GM10248 (cell line): ENCODE measurements around the gene PGBD1.

Experiments used
- CTCF ChIA-PET: fragments of 300-600 bp; sonication (Branson Sonifier 250); formaldehyde crosslinking; extraction: SDS; loops from one replicate; lab custom pipeline; 2021; ENCODE audit warnings: antibody characterized with exemption; lab: Yijun Ruan, JAX
- POLR2A ChIA-PET: fragments of 350-650 bp; sonication (Branson Sonifier 250); formaldehyde crosslinking; extraction: SDS; loops from one replicate; lab custom pipeline; 2020; ENCODE audit warnings: antibody characterized with exemption; lab: Yijun Ruan, JAX
- DNase-seq: peaks from one replicate; pipeline ENCODE4 v3.0.0; 2012; ENCODE audit errors: extremely low spot score
- TF ChIP-seq, protein P1 (sequence below): IDR thresholded peaks from 2 replicates; pipeline ENCODE4 v1.5.1; 2012; ENCODE audit warnings: mild to moderate bottlenecking, low read depth; ENCODE audit errors: extremely low read depth, missing control alignments, control extremely low read depth

PGBD1 gene

DNA sequence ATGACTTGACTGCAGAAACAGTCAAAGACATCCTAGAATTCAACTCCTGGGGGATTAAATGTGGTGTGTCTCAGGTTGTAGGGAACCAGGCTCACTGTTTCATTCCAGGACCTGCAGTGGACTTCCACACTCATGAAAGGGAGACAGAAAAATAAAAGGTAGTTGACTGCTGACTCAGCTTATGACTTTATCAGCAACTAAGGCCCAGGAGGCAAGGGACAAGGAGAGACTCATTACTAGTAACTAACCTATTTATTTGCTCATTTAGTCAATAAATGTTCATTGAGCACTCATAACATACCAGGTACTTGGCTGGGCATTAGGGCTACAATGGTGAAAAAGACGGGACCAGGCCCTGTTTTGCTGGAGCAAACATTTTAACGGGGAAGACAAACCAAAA lies 51.7 kb downstream of the PGBD1 start:
- TF ChIP-seq, protein P1, sequence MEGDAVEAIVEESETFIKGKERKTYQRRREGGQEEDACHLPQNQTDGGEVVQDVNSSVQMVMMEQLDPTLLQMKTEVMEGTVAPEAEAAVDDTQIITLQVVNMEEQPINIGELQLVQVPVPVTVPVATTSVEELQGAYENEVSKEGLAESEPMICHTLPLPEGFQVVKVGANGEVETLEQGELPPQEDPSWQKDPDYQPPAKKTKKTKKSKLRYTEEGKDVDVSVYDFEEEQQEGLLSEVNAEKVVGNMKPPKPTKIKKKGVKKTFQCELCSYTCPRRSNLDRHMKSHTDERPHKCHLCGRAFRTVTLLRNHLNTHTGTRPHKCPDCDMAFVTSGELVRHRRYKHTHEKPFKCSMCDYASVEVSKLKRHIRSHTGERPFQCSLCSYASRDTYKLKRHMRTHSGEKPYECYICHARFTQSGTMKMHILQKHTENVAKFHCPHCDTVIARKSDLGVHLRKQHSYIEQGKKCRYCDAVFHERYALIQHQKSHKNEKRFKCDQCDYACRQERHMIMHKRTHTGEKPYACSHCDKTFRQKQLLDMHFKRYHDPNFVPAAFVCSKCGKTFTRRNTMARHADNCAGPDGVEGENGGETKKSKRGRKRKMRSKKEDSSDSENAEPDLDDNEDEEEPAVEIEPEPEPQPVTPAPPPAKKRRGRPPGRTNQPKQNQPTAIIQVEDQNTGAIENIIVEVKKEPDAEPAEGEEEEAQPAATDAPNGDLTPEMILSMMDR: no peak
- no peak for DNase-seq
- POLR2A ChIA-PET: no interaction called here
- CTCF ChIA-PET: no interaction called here

DNA sequence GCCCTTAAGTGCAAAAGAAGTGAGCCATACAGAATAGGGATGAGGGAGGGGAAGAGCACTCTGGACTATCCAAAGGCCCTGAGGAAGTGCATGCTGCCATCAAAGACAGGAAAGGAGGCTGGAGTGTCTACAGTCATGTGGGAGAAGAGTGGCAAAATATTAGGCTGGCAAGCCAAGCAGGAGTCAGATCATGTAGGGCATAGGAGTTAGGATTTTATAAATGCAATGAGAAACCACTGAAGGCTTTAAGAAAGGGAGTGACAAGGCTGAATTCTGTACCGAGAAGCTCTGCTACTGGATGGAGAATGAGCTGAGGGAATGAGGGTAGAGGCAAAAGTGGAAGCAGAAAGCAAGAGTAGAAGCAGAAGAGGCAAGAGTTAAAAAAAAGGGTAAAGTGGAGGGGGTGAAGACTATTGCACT lies 52.2 kb downstream of the PGBD1 start:
- POLR2A ChIA-PET: no interaction called here
- DNase-seq: no peak
- TF ChIP-seq, protein P1: no peak
- CTCF ChIA-PET: interaction anchor here (6.0 kb wide), 1 partner anchor 22 kb away, joined by 46 read pairs; no protein-coding TSS in a partner anchor

- ChIA-PET CTCF (interaction anchor here (1.2 to 6.0 kb wide), 2 partner anchors 22 to 33 kb away, joined by 3 to 46 read pairs; no protein-coding TSS in a partner anchor), POLR2A (interaction anchor here (1.0 kb wide), 1 partner anchor 442 kb away, joined by 4 read pairs; a partner anchor contains a TSS)
- TF ChIP-seq, protein P1: no peak
- DNase-seq: no peak
These were observed 53.1 kb downstream of the PGBD1 start for GRCh38 chr6:28334286-28335039.

- ChIA-PET POLR2A (interaction anchor here (0.6 to 1.4 kb wide), 9 partner anchors 23 to 1315 kb away, joined by 3 to 4 read pairs (median 3); partner anchors contain the start of genes PGBD1 and ZSCAN26), CTCF (interaction anchor here (1.2 to 6.0 kb wide), 4 partner anchors 17 to 48 kb away, joined by 3 to 46 read pairs (median 4); no protein-coding TSS in a partner anchor)
- TF ChIP-seq, protein P1: no peak
- DNase-seq: no peak
These were observed 53.7 kb downstream of the PGBD1 start for GRCh38 chr6:28335040-28335563.

DNA sequence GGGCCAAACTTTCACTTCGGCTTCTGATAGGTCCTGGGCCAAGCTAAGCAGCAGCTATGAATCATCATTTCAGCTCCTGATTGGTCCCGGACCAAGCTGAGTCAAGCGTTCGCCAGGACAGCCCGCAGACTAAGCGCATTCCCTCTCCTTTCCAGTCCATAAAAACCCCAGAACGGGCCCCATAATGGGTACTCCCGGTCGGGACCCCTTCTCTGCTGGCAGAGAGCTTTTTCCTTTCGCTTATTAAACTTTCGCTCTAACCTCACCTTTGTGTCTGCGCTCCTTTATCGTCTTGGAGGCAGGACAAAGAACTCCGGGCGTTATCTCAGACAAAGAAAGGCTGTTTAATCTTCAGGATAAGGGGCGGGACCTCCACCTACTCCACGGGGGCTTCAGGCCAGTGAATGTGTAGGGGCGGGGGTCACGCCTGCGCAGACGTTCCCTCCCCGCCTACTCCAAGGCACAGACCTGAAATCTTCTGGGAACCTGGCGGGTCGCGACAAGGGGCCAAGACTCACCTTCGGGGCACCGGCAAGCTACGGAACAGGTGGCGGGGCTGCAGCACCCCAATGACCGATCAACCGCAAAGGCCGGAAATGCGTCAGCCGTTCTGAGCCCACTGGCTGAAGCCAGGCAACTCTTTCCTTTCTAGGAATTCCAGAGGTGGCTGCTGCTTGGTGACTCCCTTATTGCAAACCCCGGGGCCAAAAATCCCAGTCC lies 54.4 kb downstream of the PGBD1 start, which contains the start of gene ZSCAN31:
Gene ZSCAN31, minus strand, starts transcription at position 585 of the 720 bp plus-strand sequence. CDS start 6,465 bp downstream, outside the sequence.
- POLR2A ChIA-PET: interaction anchor here (0.6 to 1.4 kb wide), 12 partner anchors 20 to 1314 kb away, joined by 3 to 4 read pairs (median 3); partner anchors contain the start of genes PGBD1 and ZSCAN26
- peak; percentile 80 for DNase-seq
- CTCF ChIA-PET: interaction anchor here (1.2 to 6.0 kb wide), 4 partner anchors 16 to 47 kb away, joined by 3 to 46 read pairs (median 4); no protein-coding TSS in a partner anchor
- TF ChIP-seq, protein P1: no peak
